ENCODE measurements around the gene PRKCD.

- TF ChIP-seq CTCF (IDR thresholded peaks at IDR 0.05): no peak
- TF ChIP-seq POLR2A (IDR thresholded peaks at IDR 0.05): no peak
Measured at GRCh38 chr3:53213276-53213675, 52.3 kb downstream of the PRKCD start.
